HG03521 (cell line): ENCODE measurements around the gene ERP29.
A peak's percentile ranks its signal among the peaks of the same experiment; 100 is the strongest.
"Not testable (repeated sequence)": the region's sequence is repeated elsewhere in the genome, so short reads cannot be mapped to it uniquely, and the experiment has no call there.

ENCODE experiments used
- ATAC-seq: cut with Tn5 transposase; IDR thresholded peaks from one replicate; pipeline ENCODE4 v1.9.1; 2021; ENCODE audit warnings: mild to moderate bottlenecking, moderate library complexity; ENCODE audit not compliant: unreplicated experiment

Gene ERP29

DNA sequence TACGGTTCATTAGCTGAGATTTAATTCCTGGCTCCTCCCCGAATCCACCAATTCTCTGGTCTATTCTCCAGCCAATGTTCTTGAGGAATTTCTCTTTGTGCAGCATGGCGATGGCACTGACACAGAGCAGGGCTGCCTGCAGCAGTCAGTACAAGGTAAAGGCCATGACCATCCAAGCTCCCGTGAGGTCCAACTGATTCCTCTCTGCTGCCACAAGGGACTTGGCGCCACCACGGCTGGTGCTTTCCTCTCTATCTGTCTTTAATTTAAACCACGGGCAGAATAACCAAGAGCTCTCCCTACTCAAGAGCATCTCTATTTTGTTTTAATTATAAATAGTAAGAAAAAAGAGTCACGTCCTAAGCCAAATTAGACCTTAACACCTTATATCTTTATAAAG, 12.4 kb upstream of the ERP29 start:
- ATAC-seq = no peak

DNA sequence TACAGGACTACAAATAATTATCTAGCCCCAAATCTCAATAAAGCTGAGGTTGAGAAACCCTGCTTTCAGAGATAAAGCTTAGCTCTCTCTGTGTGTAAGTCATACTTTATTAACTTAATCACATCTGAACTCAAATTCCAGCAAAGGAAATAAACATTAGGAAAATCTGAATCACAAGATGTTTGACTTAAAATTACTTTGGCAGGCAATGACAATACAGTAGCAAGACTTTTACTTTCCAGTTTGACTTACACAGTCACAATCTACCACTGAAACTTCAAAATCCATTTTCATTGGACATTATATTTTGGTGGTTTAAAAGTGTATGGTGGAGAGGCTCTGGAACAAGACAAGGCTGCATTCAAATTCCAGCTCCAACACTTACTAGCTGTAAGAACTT, 11.7 kb upstream of the ERP29 start:
- no peak for ATAC-seq

DNA sequence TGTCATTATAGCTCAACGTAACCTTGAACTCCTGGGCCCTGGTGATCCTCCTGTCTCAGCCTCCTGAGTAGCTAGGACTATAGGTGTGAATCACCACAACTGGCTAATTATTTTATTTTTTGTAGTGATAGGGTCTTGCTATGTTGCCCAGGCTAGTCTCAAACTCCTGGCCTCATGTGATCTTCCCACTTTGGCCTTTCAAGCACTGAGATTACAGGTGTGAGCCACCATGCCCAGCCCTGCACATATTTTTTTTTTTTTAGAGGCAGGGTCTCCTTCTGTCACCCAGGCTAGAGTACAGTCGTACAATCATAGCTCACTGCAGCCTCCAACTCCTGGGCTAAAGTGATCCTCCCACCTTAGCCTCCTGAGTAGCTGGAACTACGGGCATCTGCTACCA, 9.2 kb upstream of the ERP29 start:
- ATAC-seq = no peak

DNA sequence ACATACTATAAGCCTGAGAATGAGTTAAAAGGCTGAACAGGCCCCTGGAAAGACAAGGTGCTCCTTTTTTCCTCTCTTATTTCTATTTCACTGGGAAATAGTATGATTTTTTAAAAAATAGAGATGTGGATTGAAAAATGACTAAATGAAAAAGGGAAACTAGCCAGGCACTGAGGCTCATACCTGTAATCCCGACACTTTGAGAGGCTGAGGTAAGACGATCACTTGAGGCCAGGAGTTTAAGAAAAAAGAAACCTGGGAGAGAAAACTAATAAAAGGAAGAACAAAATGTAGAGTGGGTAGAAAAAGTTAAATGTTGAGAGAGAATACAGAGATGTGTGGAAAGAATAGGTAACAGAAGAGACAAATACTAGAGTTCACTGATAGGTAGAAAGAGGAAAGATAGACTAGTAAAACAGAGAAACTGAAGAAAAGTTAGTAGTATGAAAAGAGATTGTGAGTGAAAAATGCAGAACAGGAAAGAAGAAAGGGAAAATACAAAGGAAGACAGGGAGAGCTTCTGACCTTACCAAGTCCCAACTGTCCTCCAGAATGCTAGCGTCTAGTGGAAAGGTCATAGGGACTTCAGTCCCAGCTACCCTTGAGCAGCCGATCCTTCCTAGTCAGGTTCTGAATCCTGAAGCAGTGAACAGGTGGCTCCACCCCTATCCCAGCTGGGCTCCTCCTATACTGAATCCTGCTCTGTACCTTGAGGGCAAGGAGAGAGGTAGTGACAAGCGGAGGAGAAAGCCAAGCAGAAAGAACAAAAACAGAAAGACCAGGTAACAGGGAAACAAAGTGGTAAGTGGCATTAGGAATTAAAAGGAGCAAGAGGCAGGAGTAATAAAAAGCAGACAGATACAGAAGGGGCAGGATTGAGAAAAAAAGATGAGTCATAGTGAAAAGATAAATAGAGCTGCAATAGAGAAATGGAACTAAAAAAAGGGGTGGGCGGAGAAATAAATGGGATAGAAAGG, 7.5 kb upstream of the ERP29 start:
- ATAC-seq = no peak

DNA sequence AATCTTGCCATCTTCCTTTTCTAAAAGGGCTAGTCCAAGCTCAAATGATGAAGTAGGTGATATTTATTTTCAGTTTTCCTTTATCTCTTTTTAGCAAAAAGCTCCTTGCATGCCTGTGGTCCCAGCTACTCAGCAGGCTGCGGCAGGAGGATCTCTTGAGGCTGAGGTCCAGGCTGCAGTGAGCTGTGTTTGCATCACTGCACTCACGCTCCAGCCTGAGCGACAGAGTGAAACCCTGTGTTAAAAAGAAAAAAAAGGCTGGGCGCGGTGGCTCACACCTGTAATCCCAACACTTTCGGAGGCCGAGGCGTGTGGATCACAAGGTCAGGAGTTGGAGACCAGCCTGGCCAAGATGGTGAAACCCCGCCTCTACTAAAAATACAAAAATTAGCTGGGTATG, 5.3 kb upstream of the ERP29 start:
- no peak for ATAC-seq

DNA sequence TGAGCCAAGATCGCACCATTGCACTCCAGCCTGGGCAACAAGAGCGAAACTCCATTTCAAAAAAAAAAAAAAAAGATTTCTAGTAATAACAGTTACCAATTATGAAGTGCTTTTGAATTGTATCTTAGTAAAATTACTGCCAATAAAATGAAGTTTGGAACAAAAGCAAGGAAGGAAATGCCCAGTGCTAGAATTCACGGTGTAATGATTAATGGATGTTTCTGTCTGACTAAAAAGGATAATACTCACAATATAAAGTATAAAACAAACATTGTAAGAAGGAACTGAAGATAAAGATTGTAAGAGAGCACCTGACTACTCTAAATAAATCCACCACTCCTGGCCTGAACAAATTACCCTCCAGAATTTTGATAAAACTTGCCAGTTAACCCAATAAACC, 4.3 kb upstream of the ERP29 start:
- ATAC-seq = no peak

DNA sequence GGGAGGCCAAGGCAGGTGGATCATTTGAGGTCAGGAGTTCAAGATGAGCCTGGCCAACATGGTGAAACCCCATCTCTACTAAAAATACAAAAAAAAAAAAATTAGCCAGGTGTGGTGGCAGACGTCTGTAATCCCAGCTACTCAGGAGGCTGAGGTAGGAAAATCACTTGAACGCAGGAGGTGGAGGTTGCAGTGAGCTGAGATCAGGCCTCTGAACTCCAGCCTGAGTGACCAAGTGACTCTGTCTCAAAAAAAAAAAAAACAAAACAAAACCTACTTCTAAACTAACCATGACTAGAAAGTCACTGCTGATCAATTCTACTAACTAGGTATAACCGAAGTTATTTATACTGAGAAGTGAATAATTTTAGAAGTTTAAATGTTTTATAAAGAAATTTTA, 3.6 kb upstream of the ERP29 start:
- ATAC-seq = not testable (repeated sequence)

DNA sequence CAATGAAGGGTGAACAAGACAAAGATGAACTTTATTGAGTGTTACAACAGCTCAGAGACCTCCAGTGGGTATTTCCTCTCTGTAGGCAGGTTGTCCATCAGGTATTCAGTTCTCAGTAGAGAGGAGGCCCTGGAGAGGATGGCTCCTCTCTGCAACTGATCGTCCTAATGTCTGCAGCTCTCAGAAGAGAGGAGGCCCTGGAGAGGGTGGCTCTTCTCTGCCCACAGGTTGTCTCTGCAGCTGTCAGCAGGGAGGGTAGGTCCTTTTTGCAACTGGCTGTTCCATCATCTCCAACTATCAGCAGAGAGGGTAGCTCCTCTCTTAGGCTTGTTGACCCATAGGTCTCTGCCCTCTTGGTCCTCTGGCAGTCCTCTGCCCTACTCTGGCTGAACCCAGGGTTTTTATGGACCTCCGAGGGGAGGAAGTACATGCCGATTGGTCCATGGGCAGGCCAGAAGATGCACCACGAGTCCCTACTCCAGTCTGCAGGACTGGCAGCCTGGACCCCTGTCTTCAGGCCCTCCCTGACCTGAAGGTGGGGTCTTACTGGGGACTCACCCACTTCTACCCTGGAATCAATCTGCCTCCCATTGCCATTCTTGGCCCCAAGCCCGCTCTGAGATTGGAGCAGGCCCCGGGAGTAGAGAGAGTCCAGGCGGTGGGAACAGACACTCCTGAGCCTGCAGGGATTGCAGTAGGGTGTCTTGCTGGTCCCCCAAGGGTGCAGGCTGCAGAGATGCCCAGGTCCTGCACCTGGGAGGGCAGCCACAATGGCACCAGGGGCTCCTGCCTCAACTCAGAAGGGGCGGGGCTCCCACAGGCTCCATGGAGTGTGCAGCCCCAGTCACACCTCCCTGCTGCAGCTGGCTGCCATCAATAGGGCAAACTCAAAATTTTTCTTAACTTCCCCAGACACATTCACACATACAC, 2.5 kb upstream of the ERP29 start:
- no peak for ATAC-seq

DNA sequence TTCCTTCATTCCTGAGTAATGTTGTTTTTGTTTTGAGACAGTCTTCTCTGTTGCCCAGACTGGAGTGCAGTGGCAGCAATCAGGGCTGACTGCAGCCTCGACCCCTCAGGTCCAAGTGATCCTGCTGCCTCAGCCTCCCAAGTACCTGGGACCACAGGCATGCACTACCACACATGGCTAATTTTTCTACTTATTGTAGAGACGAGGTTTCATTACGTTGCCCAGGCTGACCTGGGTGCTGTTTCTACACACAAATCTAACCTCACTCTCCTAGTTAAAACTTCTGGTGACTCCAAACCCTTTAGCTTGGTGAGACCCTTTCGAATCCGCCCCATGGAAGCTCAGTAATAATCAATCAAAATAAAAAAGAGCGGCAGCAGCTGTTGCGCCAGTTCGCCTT, 1.5 kb upstream of the ERP29 start:
- ATAC-seq = no peak

DNA sequence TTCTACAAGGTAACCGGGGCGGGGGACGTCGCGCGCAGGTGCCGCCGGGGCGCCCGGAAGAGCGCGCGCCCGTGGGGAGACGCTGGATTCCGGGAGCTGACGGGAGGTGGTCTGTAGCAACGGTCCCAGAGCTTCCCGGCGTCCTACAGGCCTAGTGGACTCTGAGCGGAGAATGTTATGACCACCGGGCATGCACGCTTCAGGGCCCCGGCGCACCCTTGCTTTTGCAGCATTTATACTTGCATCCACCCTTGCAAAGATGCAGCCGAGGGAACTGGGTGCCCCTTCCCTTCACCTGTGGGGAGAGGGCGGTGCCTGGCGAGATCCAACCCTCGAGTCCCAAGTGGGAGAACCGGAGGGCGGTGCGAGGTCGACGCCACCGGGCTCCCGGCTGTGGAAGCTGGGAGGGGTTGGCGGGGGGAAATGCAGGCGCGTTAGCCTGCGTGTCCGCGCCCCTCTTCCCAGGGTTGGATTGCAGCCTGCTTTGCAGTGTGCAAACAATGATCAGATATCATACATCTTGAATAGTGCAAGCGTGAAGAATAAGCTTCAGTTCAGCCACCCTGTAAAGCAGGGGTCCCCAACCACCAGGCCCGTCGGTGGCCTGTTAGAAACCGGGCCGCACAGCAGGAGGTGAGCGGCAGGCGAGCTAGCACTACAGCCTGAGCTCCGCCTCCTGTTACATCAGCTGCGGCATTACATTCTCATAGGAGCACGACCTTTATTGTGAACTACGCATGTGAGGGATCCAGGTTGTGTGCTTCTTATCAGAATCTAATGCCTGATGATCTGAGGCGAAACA, 576 bp downstream of the ERP29 start:
- peak; percentile 22 for ATAC-seq

DNA sequence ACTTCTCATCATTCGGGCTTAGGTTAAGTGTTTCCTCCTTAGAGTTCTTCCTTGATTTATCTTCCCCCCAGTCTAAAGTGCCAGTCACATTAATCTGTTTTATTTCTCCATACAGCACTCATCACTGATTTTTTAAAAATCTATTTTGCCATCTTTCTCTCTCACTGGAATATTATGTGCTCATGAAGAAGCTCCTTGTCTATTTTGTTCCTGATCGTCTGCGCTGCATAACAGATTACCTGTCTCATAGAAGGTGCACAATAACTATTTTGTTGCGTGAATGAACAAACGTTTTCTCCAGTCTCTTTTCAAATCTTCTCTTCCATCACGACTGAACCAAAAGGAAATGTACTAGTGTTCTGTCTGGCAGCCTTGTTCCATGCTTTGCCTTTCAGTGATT, 2.7 kb downstream of the ERP29 start:
- ATAC-seq = no peak

DNA sequence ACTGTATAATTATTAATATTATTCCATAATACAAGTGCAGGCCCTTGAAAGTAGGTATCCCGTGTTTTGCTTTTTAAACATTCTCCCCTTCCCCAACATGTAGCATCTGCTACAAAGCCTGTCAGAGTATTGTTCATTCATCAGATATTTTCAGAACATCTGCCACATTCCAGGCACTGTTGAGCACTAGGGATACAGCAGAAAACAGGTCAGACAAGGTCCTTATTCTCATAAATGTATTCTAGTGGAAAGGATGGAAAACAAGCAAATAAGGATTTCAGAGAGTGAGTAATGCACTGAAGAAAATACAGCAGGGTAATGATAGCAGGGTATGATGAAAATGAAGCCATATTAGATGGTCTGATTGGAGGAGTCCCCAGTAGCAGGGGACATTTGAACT, 3.8 kb downstream of the ERP29 start:
- no peak for ATAC-seq

DNA sequence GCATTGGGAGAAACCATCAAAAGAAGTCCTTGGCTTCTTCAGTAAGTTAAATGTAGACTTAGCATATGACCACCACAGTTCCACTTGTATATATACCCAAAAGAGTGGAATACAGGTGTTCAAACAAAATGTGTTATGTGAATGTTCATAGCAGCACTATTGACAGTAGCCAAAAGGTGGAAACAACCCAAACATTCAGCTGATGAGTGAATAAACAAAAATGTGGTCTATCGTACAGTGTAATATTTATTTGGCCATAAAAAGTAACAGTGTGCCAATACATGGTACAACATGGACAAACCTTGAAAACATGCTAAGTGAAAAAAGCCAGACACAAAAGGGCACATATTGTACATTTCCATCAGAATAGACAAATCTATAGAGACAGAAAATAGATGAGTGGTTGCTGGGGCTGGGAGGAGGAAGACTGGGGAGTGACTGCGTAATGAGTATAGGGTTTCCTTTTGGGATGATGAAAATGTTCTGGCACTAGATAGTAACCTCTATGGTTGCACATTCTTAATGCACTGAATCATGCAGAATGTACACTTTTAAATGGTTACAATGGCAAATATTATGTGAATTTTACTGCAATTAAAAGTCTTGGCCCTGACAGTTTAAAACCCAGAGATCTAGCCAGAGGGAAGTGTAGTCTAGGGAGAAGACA, 5.5 kb downstream of the ERP29 start:
- no peak for ATAC-seq

DNA sequence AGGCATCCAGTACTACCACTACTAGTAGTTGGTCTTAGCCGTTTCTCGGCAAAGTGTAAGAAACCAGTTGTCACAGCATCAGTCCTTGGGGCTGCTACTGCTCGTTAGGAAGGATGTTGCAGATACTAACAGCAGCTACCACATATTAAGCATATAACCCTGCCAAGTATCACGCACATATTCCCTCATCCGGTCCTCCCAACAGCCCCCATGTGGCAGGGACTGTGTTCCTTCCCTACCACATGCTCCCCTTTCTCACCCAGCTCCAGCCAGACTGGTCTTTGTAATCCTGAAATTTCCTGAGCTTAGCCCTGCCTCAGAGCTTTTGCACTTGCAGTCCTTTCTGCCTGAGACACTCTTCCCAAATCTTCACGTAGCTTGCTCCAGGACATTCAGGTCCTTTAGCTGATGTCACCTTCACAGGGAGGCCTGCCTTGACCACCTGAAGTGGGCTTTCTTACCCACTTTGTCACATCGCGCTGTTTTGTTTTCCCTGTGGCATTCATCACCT, 7.8 kb downstream of the ERP29 start:
- ATAC-seq = no peak

DNA sequence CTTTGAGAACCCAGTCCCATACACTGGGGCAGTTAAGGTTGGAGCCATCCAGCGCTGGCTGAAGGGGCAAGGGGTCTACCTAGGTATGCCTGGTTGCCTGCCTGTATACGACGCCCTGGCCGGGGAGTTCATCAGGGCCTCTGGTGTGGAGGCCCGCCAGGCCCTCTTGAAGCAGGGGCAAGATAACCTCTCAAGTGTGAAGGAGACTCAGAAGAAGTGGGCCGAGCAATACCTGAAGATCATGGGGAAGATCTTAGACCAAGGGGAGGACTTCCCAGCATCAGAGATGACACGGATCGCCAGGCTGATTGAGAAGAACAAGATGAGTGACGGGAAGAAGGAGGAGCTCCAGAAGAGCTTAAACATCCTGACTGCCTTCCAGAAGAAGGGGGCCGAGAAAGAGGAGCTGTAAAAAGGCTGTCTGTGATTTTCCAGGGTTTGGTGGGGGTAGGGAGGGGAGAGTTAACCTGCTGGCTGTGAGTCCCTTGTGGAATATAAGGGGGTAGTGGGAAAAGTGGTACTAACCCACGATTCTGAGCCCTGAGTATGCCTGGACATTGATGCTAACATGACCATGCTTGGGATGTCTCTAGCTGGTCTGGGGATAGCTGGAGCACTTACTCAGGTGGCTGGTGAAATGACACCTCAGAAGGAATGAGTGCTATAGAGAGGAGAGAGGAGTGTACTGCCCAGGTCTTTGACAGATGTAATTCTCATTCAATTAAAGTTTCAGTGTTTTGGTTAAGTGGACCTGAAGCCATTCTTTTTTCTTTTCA, 9.2 kb downstream of the ERP29 start:
- no peak for ATAC-seq

DNA sequence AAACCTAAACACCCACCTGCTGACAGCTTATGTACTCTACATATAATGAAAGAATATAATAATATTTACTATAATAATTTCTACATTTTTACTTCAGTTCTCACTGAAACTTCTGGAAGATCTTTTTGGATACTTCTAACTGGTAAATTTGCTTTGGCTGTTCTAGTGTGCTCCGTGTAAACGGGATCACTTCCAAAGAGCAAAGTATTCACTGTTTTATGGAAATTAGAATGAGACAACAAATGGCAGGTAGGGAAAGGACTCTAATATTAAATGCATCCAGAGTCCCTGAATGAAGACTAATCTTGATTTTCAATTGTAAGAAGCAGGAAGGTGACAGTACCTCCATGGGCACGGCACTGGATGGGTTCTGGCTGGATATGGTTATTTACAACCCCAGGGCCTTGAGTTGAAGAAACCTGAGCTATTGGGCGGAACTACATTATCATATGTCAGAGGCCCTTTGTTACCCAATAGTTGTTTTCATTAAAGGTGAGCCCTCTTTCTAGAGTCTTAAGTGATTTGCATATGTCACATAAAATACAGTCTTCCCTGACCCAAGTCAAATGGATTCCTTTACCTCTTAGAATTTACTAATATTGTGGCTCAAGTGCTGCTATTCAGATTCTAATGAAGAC, 10.7 kb downstream of the ERP29 start:
- no peak for ATAC-seq

DNA sequence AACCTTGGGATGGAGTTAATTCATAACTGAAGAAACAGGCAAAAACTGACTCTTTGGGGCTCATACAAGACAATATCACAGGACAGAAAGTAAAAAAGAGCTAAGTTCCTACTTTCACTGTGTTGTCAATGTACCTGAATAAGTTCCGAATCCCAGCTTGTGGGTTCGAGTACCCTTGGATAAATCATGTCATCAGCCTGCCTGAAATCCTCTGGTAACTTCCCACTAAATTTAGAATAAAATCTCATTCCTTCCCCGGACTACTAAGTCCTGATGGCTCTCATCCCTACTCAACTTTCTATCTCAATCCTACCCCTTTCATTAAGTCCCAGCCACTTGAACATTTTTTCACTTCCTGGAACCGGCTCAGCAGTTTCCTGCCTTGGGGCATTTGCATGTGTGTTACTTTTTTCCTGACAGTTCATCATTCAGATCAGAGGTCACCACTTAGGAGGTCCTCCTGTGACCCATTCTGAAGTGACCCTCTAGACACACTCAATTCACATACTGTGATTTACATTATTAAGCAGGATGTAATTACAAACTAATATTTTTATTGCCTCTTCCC, 12.7 kb downstream of the ERP29 start:
- ATAC-seq = no peak

DNA sequence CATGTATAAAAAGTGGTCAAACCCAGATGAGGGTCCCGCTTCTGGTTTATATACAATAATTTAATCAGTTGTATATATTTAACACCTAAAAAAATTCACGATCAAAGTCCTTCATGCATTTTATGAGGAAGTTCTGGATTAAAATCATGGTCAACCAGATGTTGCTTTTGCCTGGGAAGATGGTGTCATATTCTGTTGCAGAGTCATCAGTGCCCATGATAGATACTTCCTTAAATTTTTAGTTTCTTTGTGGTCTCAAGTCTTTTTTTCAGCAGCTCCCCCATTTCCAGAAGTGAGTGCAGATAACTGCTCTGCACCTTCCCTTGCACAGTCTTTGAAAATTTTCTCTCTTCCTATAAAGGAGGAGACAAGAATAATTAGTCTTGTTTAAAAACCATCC, 16.1 kb downstream of the ERP29 start:
- ATAC-seq = no peak

DNA sequence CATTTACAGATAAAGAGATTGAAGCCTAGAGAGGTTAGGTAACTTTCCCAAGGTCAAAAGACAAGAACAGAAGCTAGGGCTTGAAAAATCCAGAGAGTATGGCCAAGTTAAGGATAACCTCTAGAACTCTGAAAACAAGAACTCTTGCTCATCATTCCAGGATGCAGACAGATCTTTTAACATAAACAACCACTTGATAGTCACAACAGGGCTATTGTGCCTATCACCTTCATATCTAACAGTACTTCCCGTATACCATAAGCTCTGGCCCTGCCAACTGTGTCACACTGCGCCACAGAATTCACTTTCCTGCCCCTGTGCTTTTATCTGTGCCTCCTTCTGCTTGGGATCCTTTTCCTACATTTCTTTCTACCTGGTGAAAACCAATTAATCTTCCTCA, 18.2 kb downstream of the ERP29 start:
- no peak for ATAC-seq
